ENCODE measurements around the gene SLC9A2.
A peak's percentile ranks its signal among the peaks of the same experiment; 100 is the strongest.

The SLC9A2 gene

DNA sequence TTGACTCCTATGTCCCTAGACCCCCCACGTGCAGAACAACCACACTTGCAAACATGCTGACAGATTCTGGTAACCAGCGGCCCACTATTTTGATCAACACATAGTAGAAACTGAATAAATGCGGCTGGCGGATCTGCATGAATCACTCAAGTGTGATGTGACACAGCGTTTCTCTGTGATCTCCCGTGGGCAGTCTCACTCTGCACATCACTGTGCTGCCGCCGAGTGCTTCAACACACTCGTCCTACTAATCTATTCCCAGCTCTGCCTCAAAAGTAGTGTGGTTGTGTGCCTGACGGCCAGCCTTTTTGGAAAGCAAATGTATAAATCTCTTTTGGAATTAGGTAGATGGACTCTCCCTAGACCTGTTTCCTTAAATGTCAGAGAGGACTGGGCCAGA lies 105.2 kb downstream of the SLC9A2 start:
- H3K4me3 ChIP-seq (ENCODE audit: low read depth, low read length), result no peak overlapping the region

DNA sequence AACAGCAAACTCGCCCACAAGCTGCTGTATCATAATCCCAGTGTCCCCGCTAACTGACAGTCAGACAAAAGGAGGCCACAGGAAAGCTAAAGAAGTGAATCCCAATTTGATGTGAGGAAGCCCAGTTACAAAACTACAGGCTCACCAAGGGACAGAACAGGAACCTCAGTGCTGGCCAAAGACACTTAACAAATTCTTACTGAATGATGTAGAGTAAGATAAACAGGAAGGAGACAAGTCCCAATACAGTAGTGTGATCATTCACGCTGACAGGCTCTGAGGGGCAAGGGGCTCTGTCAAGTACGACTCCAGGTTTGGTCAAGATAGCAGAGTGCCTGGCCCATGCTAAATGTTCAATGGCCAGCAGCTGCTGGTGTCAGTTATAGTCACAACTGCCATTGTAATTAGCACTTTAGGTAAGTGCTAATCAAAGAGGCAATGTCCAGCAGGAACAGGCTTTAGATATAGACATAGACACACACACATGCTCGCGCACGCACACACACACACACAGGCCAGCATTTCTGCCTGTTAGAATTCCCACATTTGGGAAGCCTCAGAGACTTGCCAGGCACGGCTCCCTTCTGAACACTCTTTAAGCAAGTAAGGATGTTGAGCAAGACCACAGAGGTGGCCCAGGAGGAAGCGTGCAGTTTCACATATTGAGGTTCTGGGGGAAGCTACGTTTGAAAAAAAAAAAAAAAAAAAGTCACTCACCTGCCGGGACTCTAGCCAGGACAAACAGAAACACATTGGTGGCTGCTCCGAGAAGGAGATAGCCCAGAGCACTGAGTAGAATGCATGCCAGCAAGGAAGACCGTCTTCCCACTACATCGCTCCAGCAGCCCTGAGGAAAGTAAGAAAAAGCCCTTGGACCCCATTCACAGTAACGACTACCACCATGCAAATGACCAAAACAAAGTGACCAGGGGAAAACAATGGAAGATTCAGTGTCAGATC lies 107.1 kb downstream of the SLC9A2 start:
- no peak overlapping the region for H3K4me3 ChIP-seq (ENCODE audit: low read depth, low read length)

DNA sequence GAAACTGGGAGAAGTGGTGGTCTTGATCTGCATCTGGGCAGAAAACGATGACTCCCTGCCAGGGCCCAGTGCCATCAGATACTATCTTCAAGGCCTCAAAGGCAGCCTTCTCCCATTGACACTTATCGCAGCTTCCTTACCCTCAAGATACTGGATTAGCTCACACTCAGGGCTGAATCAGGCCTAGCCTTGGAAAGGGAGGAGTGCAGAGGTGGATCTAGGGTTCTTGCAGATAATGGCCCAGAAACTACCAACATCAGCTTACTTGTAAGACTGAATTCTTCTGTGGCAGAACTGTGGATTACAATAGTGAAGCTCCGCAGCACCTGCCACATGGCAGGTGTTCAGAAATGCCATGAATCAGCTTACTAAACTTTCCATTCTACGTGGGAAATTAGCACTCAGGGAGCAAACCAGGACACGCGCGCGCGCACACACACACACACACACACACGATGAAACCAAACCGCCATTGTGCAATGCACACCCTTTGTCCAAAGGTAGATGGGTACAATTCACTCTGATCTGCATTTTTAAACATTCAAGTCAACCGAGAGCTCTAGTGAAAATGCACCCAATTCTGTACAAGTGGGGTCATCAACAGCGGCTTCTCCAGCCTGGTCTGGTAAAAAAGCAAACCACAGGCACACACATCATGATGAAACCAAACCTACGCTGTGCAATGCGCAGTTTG lies 116.2 kb downstream of the SLC9A2 start:
- H3K4me3 ChIP-seq (ENCODE audit: low read depth, low read length), result peak overlapping the region; percentile 89

DNA sequence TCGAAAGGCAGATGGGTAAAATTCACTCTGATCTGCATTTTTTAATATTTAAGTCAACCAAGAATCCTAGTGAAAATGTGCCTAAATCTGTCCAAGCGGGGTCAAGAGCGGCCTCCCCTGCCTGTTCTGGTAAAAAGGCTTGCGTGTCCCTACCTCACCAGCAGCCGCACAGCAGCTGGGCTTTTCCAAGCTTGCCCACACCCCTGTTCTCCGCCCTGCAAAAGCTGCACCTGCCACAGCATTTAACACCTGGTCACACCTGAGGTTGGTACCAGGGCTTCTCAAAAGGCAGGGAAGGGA lies 116.7 kb downstream of the SLC9A2 start:
- peak overlapping the region; percentile 89 for H3K4me3 ChIP-seq (ENCODE audit: low read depth, low read length)

DNA sequence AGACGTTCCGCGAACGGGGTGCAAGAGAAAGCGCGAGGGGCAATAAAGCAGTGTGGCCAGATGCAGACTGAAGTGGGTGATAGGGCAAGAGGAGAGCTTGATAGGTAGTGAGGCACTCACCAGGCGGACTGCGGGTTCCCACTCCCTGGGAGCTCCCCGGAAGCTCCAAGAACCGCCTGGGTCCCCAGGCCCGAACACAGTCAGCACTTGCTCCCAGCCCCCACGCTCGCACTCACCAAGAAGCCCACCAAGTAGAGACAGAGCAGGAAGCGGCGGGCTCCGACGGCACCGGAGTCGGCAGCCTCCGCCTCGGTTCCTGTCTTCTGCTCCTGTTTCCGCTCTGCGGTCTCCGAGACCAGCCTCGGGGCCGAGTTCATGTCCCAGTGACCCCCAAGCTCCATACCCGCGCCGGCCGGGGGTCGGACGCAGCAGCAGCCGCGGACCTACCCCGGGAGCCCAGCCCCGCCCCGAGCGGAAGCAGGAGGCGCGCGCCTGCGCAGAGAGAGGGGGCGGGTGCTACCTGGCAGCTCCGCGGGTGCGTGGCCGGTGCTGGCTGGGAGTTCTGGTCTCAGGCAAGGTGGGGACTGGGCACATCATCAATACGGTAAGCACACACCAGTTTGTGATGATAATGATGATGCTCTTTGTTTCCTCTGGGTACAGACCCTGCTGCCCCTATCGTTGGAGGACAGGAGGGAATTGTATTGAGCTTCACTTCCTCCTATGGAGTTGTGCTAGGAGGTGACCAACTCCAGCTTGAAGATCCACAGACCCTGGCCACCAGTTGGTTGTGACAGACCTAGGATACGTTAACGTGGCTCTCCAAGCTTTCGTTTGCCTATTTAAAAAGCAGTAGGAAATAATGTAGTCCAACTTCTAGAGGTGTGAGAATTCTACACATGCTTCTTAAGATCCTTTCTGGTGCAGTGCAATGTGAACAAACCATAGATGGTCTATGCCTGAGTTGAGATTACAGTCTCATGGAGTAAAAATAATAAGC lies 117.4 kb downstream of the SLC9A2 start:
- H3K4me3 ChIP-seq (ENCODE audit: low read depth, low read length), result peak overlapping the region; percentile 89

DNA sequence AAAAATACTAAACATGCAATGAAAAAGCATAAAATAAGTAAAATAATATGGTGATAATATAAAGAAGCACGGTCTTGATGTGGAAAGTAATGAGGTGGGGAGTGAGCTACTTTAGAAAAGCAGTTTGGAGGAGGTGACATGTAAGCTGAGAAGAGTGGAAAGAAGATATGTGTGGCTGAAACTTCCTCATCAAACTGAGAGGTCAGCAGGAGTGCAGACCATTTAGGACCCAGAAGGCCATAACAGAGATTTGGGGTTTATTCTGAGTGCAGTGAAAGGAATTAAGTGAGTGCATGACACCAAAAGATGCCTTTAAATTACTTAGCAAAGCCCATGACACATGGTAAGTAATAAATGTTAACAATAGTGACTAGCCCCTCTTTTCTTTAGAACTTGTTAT lies 118.1 kb downstream of the SLC9A2 start:
- peak overlapping the region; percentile 89 for H3K4me3 ChIP-seq (ENCODE audit: low read depth, low read length)

DNA sequence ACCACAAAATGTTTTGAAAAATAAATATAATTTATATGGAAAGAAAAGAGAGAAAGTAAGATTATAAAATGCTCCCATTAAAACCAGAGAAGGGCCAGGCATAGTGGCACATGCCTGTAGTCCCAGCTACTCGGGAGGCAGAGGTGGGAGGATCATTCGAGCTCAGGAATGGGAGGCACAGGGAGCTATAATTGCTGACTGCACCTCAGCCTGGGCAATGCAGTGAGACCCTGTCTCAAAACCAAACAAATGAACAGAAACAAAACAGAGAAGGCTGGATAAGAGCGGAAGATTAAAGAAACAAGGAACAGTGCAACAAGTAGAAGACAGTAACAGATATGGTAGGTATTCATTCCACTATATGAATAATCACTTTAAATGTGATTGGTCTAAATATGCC lies 123.9 kb downstream of the SLC9A2 start:
- H3K4me3 ChIP-seq (ENCODE audit: low read depth, low read length), result no peak overlapping the region

DNA sequence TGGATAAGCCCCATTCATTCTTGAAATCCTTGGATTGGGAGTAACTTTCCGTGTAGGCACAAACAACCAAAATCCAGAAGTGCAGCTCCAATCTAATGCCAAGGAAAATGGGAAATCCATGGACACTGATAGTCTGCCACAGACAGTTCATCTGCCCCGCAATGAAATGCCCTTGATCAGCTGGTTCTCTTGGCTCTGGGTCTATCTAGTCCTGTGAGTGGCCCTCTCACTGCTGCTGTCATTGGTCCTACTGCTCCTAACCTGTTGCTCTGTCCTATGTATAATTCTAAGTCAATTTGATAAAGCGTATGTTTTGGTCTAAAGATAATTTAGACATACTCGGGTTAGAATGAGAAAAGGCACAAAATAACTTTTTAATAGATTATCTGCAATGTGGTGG lies 128.8 kb downstream of the SLC9A2 start:
- H3K4me3 ChIP-seq (ENCODE audit: low read depth, low read length), result no peak overlapping the region

DNA sequence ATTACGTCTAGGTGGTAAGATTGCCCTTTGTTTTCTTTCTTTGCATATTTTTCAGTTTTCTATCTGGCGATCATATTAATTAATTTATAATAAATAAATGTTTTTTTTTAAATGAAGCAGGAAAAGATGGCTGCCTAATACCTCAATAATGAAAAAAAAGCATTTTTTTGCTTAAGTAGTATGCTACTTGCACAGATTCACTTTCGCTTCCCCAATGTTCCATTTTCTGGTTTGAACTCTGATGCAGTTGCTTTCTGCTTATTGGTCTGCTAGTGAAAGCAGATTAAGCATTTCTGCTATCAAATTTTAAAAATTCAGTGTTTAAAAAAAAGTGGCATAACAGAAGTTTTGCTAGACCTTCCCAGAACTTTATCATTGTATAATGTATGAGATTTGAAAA lies 130.6 kb downstream of the SLC9A2 start:
- no peak overlapping the region for H3K4me3 ChIP-seq (ENCODE audit: low read depth, low read length)

DNA sequence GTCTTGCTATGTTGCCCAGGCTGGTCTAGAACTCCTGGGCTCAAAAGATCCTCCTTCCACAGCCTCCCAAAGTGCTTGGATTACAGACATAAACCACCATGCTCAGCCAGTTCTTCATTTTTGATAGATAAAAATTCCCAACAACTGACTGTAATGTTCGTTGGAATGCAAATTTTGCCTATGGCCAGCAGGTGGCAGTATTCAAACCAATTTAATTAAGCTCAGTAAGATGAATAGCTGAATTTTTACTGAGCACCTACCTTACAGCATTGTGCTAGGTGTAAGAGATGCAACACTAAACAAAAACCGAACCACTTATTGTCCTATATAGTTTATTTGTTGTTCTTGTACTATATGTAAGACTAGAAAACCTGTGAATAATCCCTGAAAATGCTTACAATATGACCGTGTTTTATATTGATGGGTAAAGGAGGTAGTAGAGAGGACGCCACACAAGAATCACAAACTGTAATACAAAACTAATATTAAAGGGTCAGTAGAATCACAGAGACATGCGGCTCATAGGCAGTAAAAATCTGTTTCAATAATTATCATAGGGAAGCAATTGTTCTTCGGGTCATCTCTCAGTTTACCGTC lies 134.3 kb downstream of the SLC9A2 start:
- H3K4me3 ChIP-seq (ENCODE audit: low read depth, low read length), result no peak overlapping the region

DNA sequence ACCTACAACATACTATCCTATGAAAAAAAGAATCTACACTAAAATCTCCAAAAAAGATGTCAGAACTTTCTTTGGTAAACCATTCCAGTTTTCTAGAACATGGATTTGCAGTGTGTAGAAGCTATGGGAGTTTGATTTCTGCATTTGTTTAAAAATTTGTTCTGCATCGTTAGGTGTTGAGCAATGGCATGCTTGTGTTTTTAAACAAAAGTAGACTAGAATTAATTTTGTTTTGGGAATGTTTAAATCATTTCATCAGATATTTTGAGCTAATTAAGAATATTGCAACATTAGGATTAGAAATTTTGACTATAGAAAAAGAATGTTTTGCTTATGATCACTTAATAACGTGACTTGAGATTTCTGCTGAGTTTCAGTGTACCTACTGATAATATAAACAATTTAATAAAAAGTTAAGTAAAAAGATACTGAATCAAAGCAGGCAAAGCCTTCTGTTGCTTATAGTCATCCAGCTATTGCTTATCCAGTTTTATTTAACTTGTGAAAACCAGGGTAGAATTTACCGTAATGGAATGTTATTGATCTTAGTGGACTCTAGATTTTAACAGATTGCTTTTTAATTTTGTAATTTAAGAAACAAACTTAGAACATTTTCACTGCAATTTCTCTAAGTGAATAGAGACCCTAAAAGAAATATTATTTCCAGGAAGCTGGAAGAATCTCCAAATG lies 135.2 kb downstream of the SLC9A2 start:
- H3K4me3 ChIP-seq (ENCODE audit: low read depth, low read length), result no peak overlapping the region

DNA sequence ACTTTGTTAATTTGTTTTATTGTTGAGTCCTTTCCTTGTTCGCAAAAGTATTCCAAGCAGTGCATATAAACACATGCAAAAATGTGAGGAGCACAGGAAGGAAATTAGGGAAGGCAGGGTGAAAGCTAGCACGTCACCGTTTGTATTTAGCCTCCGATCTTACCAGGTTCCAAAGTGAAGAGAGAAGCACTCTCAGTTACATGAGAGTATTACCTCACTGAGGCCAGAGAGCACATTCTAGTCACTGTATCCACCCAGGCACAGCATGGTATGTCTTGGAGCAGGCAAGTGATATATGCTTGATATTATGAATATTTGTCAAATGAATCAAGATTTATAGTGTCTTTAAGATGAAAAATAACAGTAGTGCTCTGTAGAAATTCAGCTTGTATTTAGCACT lies 135.9 kb downstream of the SLC9A2 start:
- H3K4me3 ChIP-seq (ENCODE audit: low read depth, low read length), result no peak overlapping the region

DNA sequence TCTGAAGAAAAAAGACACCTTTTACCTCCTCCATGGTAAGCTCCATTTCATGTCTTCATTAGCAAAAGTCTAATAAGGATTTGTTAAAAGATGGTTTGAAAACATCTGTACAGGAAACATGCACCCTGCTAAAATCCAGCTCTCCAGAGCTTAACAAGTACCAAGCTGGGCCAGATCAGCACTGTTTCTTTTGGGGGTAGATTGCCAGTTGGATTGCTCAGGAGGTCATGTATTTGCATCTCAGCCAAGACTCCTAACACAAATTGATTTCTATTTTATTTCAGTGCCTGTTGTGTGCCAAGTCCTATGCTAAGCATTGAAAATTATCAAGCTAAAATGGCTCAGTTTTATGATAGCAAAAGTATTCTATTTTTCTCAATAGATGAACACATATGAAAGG lies 139.1 kb downstream of the SLC9A2 start:
- H3K4me3 ChIP-seq (ENCODE audit: low read depth, low read length), result no peak overlapping the region
